Measurements from ENCODE around the gene GPC5.
"Not testable (repeated sequence)": the region's sequence is repeated elsewhere in the genome, so short reads cannot be mapped to it uniquely, and the experiment has no call there.

The GPC5 gene

DNA sequence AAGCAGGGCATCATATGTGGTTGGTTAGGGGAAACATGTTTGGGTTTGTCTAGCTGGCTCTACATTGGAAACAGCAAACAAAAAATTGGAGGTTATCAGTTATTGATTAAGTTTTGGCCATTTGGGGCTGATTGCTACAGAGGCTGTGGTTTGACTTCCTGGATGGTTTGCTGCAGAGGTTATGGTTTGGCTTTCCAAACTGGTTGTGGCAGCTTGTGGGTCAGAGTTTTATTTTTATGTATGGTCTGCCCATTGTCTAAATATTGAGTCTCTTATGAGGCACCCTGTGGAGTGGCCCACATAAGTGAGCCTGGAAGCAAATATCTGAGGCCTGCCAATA is 261.6 kb downstream of the GPC5 start:
- no peak for DNase-seq

DNA sequence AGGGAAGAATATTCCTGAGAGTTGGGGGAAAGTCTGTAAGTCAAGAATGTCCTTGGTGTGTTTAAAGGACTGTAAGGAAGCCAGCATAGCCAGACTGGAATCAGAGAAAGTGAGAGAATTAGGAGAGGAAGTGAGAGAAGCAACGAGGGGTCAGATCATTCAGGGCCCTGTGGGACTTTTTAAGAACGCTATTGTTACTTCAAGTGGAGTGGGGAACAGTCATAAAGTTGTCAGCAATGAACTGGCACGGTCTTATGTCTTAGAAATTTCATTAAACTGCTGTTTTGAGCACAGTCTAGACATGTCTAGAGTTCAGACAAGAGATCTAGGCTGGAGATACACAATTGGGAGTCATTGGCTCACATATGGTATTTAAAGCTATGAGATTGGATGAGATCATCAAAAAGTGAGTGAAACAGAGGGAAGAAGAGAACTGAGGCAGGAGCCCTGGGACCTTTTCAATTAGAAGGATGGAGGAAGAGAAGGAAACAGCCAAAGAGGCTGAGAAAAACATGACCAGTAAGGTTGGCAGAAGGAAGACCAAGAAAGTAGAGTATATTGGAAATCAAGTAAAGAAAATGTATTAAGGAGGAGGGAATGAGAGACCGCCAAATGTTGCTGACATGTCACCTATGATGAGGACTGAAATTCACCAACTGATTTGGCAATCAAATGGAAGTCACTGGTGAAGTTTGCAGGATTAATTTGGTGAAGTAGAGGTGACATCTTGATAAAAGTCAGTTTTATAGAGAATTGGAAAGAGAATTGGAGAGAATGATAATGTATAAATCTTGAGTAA is 263.5 kb downstream of the GPC5 start:
- DNase-seq, result no peak

DNA sequence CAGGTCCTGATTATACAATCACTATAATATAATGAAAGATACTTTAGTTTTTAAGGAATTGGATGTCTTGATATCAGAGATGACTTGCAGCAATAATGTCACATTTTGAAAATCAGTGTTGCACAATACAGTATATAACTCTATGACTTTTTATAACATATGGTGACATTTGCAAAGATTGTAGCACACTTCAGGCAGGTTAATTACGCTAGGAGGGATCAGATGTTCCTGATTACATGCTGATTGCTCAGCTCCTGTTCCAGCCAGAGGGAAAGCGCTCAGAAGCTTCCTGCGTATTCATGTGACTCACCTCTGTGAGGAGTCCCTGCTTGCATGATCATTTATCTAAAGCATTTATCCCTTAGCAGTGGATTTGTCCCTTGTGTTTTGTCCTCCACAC is 265.6 kb downstream of the GPC5 start:
- DNase-seq, result no peak

DNA sequence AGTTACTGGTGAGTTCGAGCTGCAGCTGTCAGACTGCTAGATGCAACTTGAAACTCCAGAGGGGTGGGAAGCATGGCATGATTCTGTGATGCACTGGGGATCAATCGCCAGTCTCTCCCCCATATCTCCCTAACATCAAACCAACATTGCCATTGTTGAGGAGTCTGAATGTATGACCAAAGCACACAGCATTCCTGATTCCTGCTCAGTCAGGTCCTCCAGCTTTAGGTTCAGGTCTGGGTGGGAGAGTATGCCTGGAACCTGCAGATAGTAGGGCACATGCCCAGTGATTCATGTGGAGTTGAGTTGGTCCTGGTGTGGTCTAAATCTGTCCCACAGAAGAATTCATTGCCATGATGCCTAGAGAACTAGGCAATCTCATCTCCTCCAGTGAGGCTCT is 269.1 kb downstream of the GPC5 start:
- DNase-seq, result no peak

DNA sequence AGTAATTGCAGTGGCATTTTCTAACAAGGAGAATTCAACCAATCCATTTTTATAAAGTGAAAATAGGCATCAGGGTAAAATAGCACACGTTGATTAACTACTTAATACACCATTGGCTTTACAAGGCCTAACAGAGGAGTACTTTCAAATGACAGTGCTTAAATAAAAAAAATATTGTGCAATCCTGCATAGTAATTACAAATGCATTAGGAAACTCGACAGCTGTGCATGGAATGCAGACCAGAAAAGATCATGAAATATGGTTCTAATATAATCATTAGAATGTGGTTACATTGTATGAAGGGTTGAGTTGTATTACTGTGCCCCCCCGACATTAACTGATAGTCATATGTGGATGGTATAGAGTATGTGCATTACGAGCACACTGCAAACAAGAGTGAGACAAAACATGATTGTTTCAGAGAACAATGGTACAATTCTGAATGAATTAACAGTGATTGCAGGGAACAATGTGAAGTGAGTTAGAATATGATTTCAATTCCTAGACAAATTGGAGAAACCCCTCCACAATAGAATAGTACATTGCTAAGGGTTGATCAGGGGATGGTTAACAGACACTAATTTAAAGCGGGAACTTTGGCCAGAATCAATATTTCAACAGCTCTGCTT is 270.6 kb downstream of the GPC5 start:
- no peak for DNase-seq

DNA sequence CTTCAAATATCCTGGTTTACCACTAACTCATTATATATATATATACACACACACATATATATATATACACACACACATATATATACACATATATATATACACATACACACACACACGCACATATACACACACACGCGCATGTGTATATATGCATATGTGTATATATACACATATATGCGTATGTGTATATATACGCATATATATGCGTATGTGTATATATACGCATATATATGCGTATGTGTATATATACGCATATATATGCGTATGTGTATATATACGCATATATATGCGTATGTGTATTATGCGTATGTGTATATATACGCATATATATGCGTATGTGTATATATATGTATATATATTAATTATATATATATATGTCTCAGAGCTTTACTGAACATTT is 275.9 kb downstream of the GPC5 start:
- not testable (repeated sequence) for DNase-seq

DNA sequence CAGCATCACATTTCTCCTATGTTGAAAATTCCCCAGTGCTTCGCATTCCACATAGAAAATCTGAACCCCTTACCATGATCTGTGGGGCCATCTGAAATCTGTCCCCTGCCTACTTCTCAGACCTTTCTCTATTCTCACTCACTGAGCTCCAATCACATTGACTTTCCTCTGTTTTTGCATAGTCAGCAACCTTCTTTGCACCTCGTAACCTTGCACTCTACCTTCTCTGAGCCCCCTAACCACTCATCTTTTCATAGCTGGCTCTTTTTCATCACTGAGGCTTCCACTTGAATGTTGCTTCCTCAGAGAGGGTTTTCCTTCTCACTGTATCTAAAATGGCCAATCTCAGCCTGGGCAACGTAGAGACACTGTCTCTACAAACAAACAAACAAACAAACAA is 286.3 kb downstream of the GPC5 start:
- DNase-seq, result no peak

DNA sequence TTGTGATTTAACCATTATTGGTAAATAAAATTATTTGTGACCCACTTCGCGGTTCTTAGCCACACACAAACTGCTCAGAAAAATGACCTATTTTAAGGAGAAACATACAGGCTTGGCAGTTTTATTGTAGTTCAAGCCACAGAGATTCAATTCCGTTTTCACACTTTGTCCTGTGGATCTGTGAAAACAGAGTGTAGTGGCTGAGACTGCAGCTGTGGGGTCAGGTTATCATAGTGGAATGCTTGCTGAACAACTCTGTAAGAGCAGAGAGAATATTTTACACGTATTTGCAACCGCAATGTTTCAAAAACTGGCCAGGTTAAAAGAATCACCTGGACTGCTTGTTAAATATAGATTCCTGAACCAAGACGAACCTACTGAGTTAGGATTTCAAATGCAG is 292.5 kb downstream of the GPC5 start:
- DNase-seq, result no peak

DNA sequence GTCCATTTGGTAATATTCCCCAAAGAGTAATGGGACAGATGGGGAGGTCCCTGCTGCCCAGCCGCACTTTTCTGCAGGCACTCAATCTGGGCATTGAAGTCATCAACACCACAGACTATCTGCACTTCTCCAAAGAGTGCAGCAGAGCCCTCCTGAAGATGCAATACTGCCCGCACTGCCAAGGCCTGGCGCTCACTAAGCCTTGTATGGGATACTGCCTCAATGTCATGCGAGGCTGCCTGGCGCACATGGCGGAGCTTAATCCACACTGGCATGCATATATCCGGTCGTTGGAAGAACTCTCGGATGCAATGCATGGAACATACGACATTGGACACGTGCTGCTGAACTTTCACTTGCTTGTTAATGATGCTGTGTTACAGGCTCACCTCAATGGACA is 295.0 kb downstream of the GPC5 start:
- DNase-seq, result no peak

DNA sequence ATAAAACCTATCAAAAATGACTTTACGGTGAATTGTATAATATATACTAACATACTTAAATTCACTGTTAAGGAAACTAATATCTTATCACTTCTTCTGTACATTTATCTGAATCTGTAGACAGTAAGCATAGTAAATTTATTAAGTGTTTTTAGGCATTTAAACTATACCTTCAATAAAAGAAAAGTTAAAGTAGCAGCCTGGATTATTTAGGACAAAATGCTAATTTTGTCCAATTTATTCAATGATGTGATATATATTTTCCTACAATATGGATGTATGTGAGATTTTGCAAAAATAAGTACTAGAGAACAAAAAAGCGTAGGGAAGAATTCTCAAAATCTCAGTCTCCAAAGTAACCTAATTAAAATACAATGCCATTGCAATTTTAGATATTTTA is 299.9 kb downstream of the GPC5 start:
- DNase-seq, result no peak

DNA sequence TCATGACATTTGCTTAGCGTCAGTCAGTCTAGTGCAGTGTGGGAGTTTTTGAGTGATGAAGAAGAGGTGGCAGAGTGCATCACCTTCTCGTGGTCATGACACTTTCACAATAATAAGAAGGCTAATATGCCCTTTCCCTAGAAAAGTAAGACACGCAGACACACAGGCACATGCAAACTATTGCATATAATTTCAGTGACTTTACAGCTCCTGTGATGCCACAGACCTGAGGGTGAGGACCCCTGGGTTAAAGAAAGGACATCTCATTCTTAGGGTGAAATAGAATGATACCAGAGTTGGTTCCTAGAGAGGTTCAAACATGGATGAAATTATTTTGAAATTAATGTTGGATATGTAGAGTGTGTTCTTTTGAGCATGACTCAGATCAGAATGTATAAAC is 300.3 kb downstream of the GPC5 start:
- no peak for DNase-seq

DNA sequence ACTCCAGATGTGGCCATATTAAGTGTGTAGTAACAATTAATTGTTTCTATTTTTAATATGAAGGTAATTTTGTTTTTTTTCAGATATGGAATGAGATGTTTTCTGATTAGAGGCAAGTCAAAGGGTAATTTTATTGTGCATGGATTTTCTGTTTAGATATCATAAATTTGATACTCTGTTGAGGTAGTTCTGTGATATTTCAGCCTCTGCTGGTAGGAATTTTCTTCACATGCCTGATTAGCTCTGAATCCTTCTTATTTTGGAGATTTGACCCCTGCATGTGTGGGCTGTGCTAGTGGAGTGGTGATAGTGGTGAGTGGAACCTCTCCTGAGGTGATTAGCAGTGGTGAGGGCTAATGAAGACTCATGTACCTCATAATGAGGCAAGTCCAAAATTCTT is 301.4 kb downstream of the GPC5 start:
- no peak for DNase-seq

DNA sequence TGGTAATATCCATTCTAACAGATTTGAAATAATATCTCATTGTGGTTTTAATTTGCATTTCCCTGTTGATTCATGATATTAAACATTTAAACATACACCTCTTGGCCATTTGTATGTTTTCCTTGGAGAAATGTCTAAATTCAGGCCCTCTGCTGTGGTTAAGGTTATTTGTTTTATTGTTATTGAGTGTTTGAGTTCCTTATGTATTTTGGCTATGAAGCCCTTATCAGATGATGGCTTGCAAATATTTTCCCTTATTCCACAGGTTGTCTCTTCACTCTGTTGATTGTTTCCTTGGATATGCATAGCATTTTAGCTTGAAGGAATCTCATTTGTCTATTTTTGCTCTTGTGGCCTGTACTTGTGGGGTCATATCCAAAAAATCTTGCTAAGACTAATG is 303.6 kb downstream of the GPC5 start:
- no peak for DNase-seq

DNA sequence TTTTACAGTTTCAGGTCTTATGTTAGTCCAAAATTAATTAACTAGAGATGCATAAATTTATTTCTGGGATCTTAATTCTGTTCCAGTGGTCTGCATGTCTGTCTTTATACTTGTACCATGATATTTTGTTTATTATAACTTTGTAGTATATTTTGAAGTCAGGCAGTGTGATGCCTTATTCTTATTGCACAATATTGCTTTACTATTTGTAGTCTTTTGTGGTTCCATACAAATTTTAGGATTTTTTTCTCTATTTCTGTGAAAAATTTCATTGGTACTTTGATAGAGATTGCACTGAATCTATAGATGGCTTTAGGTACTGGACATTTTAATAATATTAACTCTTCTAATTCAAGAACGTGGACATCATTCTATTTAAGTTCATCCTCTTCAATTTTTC is 304.0 kb downstream of the GPC5 start:
- no peak for DNase-seq

DNA sequence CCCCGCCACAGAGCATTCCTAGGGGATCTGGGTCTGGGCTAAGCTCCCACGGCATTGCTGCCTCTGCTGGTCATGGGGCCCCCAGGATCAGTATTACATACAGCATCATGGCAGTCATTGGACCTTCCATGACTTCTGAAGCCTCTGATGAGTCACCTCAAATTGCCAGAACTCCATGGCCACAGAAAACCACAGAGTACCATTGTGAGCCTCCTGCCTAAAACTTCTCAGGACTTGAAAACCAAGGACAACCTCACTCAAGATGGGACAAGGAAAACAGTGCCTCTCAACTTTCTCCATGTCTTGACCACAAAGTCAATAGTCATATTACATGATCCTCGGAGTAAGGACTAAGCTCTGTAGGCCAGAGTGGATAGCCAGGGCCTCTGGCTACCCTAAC is 306.0 kb downstream of the GPC5 start:
- no peak for DNase-seq

DNA sequence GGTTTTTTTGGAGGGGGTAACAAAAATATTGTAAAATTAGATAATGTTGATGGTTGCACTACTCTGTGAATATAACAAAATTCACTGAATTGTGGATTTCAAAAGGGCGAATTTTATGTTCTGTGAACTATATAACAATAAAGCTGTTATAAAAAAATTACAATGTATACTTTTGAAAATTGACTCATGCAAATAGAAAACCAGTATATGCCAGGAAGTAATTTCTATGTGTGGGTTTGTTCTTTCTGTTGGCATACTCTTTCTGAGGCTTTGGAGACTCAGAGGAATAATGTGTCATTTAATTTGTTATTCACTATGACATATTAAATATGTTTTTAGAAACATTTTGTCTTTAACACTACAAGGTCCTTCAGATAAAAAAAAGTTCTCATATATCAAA is 310.1 kb downstream of the GPC5 start:
- DNase-seq, result no peak

DNA sequence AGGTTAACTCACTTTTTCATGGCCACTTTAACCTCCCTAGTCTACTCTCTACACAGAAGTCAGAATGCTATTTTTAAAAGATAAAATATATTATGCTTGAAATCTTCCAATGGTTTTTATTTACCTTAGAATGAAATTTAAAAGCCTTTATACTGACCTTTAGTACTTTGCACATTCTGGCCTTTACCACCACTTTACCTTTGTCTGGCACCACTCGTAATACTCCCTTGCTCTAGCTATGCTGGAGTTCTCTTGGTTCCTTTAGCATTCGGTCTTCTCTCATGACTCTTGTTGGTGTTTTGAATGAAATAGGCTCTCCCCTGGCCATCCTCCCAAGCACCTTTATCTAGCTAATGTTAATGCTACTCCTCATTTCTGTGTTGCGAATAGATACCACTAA is 310.8 kb downstream of the GPC5 start:
- no peak for DNase-seq

DNA sequence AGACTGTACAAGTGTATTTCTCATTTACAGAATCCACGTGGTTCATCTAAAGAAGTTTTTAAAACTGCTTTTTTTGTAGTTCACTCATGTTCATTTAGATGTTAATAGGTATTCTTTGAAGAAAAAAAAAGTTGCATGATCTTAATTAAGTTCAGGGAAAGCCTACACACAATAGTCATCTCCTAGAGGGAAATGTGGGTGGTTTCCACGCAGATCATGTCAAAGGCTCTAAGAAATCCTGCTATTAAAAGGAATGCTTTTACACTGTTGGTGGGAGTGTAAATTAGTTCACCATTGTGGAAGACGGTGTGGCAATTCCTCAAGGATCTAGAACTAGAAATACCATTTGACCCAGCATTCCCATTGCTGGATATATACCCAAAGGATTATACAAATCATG is 312.3 kb downstream of the GPC5 start:
- no peak for DNase-seq

DNA sequence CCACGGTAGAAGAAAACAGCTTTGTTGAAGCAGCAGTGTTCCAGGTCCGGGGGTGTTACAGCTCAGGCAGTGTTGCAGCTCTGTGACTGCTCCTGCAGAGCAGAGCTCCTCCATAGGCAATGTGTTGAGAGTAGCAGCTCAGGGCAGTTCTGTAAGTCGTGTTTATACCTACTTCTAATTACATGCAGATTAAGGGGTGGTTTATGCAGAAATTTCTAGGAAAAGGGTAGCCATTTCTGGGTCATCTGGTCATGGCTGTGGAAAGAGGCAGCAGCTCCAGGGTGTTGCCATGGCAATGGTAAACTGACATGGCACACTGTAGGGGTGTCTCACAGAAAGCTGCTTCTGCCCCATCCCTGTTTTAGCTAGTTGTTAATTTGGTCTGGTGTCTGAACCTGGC is 316.4 kb downstream of the GPC5 start:
- peak; percentile 21 for DNase-seq

DNA sequence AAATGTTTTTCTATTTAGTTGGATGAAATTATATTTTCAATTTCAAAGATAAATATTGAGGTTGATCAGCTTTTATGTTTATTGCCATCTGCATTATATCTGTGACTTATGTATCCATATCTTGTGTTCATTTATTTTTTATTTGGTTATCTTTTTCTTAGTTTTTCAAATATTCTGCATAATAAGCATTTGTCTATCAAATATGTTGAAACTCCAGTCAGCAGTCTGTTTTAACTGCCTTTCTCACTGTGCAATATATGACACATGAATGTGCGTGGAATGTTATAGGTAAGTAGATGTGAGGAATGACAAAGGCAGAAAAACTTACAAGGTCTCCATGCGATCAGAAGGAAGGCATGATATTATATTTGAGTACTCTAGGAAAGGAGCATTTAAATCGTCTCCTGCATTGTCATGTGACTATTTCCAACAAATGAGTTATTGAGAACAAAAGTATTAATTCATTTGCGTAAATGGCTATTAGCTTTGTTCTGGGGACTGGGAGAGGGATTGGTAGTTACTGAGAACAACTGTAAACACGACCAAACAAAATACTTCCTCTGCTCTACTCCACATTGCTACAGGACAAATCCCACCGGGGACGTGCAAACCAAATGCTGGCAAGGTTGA is 318.1 kb downstream of the GPC5 start:
- DNase-seq, result no peak

DNA sequence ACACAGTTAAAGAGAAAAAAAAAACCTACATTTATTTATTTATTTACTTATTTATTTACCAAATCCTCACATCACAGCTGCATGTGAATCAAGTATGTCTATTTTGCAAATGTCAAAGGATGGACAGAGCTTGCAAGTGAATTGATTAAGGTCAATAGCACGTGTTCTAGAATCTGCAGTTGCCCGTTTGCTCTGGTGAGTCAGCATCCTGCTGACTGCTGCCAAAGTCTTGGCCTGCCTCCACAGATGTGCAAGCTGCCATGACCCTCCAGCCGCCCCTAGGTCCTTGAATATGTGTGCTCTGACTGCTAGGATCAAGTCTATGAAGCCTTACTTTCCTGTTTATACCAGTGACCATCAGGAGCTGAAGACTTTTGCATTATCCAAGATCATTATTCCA is 320.6 kb downstream of the GPC5 start:
- DNase-seq, result no peak

DNA sequence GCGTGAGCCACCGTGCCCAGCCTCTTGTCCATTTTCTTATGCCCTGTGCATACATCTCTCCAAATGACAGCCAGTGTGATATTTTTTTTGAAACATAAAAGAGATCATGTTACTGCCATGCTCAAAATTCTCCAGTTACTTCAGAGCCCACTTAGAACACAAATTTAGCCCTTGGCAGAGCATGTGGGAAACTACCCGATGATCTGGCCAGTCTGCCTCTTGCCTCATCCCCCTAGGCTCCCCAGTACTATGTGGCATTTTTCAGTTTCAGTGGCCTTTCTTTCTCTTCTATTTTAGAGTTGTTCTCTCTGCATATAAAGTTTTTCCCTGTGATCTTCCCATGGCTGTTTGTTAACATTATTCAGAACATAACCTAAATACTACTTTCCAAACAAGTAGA is 323.0 kb downstream of the GPC5 start:
- no peak for DNase-seq

DNA sequence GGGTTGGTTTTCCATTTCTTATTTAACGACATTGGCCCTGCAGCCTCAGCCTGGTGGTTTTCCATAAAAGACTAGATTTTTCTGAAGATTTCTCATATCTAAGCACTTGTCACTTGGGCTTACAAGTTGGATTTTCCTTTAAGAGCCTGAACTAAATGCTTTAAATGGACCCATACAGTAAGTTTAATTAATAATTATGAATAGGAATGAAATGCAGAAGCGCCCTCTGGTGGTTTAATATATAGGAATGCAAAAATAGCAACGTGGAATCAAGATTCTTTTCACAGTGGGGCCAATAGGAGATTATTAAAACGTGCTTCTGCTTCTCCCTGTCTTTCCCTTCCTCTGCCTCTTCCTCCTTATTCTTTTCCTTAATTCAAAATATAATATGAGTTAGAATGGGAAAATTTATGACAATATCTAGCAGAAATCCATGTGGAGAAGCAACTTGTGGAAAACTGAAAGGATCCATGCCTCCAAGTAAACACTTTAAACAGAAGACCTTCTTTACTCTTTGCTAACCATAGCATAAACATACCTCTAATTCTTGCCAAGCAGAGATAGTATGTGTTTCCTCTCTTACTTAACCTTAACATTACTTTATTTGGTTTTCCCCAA is 324.0 kb downstream of the GPC5 start:
- DNase-seq, result peak; percentile 84

DNA sequence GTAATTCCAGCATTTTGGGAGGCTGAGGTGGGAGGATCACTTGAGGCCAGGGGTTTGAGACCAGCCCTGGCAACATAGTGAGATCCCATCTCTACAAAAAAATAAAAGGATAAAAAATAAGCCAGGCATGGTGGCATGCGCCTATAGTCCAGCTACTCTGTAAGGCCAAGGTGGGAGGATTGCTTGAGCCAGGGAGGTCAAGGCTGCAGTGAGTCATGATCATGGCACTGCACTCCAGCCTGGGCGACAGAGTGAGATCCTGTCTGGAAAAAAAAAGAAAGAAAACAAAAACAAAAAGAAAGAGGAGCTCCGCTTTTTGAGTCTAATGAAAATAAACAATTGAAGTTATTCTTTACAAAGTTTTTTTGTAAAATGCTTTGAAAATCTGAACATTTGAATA is 326.2 kb downstream of the GPC5 start:
- DNase-seq, result no peak

Measured in NCI-H82 (cell line).